Activated naive CD4-positive, alpha-beta T cell treated with Interleukin-2 at 50 U/mL for 16 hours (primary cell): ENCODE data around the gene PLA2R1.
"Not testable (repeated sequence)": the region's sequence is repeated elsewhere in the genome, so short reads cannot be mapped to it uniquely, and the experiment has no call there.

Source experiments
- DNase-seq: peaks from one replicate; pipeline ENCODE4 v3.0.0-alpha.2; 2020

Gene PLA2R1

GRCh38 chr2:159976527-159977160, 85.8 kb downstream of the PLA2R1 start:
- DNase-seq: no peak

DNA sequence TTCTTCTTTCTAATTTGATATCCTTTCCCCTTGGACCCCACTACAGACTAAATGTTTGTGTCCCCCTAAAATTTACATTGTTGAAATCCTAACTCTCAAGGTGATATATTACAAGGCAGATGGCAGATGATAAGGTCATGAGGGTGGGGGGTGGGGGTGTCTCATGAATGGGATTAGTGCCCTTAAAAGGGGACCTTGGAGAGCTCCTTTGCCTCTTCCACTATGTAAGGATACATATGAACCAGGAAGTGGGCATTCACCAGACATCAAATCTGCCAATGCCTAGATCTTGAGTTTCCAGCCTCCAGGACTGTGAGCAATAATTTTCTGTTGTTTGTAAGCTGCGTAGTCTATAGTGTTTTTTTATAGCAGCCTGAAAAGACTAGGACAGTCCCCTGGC, 89.1 kb downstream of the PLA2R1 start:
- DNase-seq: no peak

DNA sequence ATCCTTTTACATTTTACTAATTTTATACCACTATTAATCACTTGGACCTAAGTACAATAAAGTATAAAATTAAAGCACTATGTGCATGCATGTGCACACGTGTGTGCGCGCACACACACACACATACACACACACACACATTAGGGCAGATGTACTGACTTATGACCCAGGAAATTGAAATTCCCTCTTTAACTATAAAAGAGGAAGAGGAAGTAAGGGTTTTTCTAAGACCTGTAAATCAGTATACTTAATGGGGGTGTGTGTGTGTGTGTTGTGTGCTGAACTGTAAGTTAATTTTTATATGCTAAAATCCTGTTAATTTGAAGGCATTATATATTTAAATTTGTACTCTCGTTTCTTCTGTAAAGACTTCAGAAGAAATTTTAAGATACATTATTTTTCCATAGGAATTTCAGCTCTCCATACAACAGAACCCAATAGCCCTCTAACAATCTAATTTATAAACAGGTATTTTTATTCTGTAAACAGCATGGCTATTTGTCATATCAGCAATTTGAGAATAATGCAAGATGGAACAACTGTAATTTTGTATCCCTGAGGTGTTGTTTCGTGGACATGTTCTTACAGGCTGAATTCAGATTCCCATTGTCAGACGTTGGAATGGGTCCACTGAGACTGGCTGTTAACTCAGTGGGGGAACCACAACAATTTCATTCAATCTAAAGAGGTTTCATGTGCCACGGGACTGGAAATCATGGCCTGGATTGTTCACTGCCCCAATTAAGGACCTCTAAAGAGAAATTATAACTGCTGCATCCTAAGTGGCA, 90.9 kb downstream of the PLA2R1 start:
- DNase-seq: no peak

DNA sequence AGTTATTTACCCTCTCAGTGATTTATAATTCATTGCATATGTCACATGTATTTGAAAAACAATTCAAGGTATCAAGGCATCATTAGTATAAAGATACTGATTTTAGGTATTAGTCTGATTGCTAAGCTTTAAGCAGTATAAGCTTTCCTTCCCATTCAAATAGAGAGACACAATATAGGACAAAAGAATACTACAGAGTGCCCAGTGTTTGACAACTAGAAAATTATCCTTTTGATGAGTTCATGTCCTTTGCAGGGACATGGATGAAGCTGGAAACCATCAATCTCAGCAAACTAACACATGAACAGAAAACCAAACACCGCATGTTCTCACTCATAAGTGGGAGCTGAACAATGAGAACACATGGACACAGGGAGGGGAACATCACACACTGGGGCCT, 91.9 kb downstream of the PLA2R1 start:
- not testable (repeated sequence) for DNase-seq

DNA sequence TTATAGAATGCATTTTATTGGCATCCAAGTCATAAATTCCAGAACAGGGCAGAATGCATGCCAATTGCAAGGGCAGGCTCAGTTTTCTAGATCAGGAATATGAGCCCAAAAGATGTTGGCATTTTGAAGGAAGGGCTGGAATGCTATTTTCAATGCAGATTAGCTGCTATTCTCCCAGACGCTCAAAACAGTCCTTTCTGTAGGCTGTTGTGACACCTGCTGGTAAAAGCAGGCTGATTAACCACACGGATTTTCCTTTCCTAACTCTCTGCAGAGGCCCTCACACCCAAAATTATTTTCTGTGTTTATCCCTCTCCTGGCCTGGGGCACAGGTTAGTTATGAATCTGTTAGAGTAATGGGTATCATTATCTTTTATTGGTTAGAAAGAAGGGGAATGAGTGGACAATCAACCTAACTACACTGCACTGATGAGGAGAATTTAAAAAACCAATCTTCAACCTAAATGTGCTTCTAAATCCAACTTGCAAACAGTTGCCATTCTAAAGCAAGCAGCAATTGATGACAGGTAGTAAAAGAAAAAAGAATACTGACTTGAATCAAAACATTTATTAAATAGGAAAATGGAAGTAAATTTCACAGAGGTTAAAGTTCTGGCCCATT, 94.0 kb downstream of the PLA2R1 start:
- peak; percentile 5 for DNase-seq

GRCh38 chr2:159963700-159964099, 98.7 kb downstream of the PLA2R1 start:
- no peak for DNase-seq

- not testable (repeated sequence) for DNase-seq
Measured at GRCh38 chr2:159962513-159962912, 99.9 kb downstream of the PLA2R1 start.

DNA sequence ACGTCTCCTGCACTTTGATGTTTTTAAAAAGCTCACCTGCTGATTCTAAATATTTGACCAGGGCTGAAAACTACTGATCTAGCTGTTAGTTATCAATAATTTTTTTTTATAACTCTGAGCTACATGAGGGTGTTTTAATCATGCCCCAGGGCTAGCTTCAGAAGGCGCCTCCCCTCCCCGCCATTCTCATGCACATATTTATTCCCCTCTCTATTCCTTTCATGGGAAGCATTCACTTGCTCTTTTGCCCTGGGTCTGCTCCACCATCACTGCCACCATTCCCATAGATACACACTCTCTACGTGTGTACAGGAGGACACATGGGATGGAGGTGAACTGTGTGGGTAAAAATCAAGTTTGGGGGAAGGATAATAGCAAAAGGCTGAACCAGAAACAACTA, 101.0 kb downstream of the PLA2R1 start:
- no peak for DNase-seq

- no peak for DNase-seq
Measured at GRCh38 chr2:159961037-159961436, 101.4 kb downstream of the PLA2R1 start.

DNA sequence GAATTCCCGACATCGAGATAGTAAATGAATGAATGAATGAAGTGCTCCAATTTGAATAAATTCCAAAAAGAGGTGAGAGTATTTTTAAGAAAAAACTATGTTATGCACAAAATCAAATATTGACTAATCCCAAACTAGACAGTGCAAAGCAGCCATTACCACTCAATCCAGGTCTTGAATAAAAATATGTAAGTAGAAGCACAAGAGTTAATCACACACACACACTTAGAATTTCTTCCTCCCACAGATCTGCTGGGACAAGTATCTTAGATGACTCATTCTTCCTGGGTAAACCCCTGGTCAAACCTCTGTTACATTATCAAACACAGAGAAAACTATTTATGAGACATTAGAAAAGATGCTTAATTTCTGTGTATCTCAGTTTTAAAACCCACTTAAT, 102.0 kb downstream of the PLA2R1 start:
- no peak for DNase-seq

GRCh38 chr2:159959136-159959535, 103.3 kb downstream of the PLA2R1 start:
- DNase-seq: no peak

GRCh38 chr2:159953136-159953823, 109.1 kb downstream of the PLA2R1 start:
- no peak for DNase-seq

DNA sequence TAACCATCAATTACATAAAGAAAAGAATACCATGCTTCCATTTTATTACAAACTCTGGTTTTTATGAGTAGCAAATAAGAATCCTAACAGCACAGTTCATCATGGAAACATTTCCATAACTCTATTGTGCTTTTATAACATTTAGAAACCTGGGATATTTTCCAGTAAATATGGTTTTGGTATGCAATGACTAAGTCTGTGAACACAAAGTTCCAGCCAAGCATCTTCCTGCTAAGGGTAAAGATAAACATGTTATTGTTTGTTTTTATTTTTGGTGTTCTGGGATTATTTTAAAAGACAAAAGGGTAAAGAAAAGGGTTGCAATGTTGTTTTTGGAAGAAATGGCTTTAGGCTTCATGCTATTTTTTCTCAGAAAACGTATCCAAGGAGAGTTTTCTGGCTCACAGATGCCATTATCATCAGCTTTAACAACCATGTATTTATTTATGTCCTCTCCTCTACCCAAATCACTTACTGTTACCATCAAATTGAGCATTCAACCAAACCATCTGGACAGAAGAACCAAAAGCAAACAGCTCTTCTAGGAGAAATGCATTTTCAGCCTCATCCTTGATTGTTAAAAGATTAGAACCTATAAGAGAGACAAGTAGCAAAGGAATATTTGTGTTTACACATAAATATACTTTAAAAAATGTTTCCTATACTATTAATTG, 116.0 kb downstream of the PLA2R1 start:
- DNase-seq: no peak

GRCh38 chr2:159944874-159945273, 117.5 kb downstream of the PLA2R1 start:
- DNase-seq: no peak

DNA sequence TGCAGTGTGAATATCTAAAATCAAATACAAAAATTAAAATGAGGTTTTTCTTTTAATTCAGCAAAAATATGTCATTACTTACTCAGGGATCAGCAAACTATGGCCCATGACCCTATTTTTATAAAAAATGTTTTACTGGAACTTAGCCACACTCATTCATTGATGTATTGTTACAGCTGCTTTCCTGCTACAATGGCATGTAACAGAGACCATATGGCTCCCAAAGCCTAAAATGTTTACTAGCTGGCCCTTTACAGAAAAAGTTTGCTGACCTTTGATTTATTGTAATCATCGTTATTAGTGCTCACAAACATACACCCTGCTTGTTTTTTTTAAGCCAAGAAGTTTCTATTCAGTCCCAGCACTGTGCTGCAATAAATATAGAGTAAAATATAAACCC, 120.3 kb downstream of the PLA2R1 start:
- no peak for DNase-seq

GRCh38 chr2:159941729-159942128, 120.7 kb downstream of the PLA2R1 start:
- no peak for DNase-seq

DNA sequence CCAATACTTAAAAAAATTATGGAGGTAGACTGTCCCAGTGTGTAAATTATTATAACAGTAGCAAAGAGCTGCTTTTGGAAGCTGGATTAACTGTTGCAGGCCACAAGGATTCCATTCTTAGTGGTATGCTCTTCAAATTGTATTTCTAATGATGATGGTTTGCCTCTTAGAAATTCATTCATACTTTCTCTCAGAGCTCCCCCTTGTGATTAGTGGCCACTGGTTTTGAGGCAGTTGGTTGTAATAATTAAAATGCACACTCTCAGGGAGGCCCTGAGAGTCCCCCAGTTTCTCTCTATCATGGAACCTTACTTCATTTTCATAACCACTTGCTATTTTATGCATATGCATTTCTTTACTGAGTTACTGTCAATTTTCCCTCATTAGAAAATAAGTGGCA, 122.5 kb downstream of the PLA2R1 start:
- no peak for DNase-seq

GRCh38 chr2:159938395-159938794, 124.0 kb downstream of the PLA2R1 start:
- no peak for DNase-seq

DNA sequence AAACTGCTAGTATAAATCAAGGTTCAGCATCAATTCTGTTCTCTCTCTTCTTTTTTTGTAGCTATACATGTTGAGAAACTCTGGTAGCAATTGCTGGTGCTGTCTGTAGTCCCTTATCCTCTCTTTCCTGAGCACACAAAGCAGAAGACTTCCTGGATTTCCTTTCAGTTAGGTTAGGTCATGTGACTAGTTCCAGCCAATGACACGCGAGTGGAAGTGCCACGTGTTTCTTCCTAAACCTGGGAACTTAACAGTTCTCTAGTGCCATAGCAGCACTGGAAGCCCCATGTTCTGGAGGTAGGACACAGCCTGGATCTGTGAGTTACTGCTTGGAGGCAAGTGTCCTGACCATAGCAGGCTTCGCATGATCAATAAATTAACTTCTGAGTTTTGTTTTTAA, 125.9 kb downstream of the PLA2R1 start:
- DNase-seq: no peak

- no peak for DNase-seq
Measured at GRCh38 chr2:159933727-159934049, 128.7 kb downstream of the PLA2R1 start.

- no peak for DNase-seq
Measured at GRCh38 chr2:159933040-159933726, 129.2 kb downstream of the PLA2R1 start.

- DNase-seq: no peak
Measured at GRCh38 chr2:159926695-159927094, 135.7 kb downstream of the PLA2R1 start.

- no peak for DNase-seq
Measured at GRCh38 chr2:159925975-159926374, 136.4 kb downstream of the PLA2R1 start.
